ENCODE results near the gene DET1. TPM values are rescaled to one million over a fixed set of nuclear protein-coding genes. Genes with fewer than 3 reads are reported as not detected.

The DET1 gene
- total and polyA plus RNA-seq, 2 donors (not counting 1 experiment from before 2014, with no cell fraction given): 6.7 to 10.1 TPM

DNA sequence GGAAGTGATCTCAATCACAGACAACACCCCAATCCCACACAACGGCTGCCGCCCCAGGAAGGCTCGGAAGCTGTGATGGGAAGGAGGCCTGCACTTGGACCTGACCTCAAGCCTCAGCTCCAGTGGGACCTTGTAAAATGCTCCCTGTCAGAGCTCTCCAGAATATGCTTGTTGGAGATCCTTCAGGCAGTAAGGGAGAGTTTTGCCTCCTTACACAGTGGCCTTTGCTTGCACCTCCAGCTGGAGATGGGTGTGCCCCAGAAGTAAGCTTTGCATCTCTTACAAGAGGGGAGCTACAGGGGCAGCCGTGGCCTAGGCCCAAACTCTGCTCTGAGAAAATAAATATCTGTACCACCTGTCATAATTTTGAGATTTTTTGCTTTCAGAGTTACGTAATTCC is 68.6 kb downstream of the DET1 start:
- no peak for TF ChIP-seq EZH2 (IDR thresholded peaks at IDR 0.05; ENCODE audit: borderline replicate concordance, insufficient read depth, low read depth, low read length, poor library complexity, severe bottlenecking)
- TF ChIP-seq, protein P1, sequence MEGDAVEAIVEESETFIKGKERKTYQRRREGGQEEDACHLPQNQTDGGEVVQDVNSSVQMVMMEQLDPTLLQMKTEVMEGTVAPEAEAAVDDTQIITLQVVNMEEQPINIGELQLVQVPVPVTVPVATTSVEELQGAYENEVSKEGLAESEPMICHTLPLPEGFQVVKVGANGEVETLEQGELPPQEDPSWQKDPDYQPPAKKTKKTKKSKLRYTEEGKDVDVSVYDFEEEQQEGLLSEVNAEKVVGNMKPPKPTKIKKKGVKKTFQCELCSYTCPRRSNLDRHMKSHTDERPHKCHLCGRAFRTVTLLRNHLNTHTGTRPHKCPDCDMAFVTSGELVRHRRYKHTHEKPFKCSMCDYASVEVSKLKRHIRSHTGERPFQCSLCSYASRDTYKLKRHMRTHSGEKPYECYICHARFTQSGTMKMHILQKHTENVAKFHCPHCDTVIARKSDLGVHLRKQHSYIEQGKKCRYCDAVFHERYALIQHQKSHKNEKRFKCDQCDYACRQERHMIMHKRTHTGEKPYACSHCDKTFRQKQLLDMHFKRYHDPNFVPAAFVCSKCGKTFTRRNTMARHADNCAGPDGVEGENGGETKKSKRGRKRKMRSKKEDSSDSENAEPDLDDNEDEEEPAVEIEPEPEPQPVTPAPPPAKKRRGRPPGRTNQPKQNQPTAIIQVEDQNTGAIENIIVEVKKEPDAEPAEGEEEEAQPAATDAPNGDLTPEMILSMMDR (IDR thresholded peaks at IDR 0.05): no peak
- WGBS (ENCODE audit: insufficient coverage): 100% methylated on average over 2 of the region's 5 CpGs
- no peak overlapping the region for H3K4me3 ChIP-seq (ENCODE audit: control extremely low read depth in 1 of 5, extremely low read depth in 1 of 5, insufficient read depth in 1 of 5, low read depth in 2 of 5, low read length in 4 of 5)
- Mint-ChIP-seq H3K27ac (no peak overlapping the region), H3K9me3 (ENCODE audit: insufficient read depth) (no peaks in the 10 kb centered on the region), H3K4me3 (no peak overlapping the region), H3K4me1 (peaks cover 5% of the 10 kb centered on the region), H3K27me3 (no peaks in the 10 kb centered on the region)
- H2AFZ ChIP-seq (ENCODE audit: insufficient read depth, low read depth, low read length, poor library complexity, severe bottlenecking): no peak overlapping the region
- no peak overlapping the region for H3K4me2 ChIP-seq (replicated peaks; ENCODE audit: low read depth, low read length, poor library complexity, severe bottlenecking)
- H3K79me2 ChIP-seq (ENCODE audit: control insufficient read depth, insufficient read depth, low read length): no peaks in the 10 kb centered on the region
- peaks cover 2 to 36% of the 10 kb centered on the region in 2 experiments for H3K36me3 ChIP-seq (replicated peaks in 1 of 2; ENCODE audit: control extremely low read depth in 1 of 2, control insufficient read depth in 1 of 2, extremely low read depth in 1 of 2, insufficient read depth in 2 of 2, low read length in 1 of 2)
- intact Hi-C loops (cut with micrococcal nuclease): loop anchor here (2.0 to 5.0 kb wide), 2 partner anchors 187 to 539 kb away; no protein-coding TSS in a partner anchor
- ChIA-PET POLR2A (interaction anchor here (0.6 kb wide), 1 partner anchor 9 kb away, joined by 6 read pairs; no protein-coding TSS in a partner anchor), CTCF (interaction anchor here (0.9 to 1.4 kb wide), 2 partner anchors 187 to 223 kb away, joined by 3 read pairs; no protein-coding TSS in a partner anchor)
- H3K4me1 ChIP-seq (ENCODE audit: control insufficient read depth in 2 of 2, insufficient read depth in 2 of 2, low read length in 2 of 2): no peaks in the 10 kb centered on the region
- ATAC-seq (ENCODE audit: low read depth) (no peak), DNase-seq (no peak)
- no peak overlapping the region for H3K27ac ChIP-seq (ENCODE audit: low read length in 2 of 2)
- H3K27me3 ChIP-seq (replicated peaks in 1 of 4; ENCODE audit: control extremely low read depth in 1 of 4, control insufficient read depth in 3 of 4, insufficient read depth in 4 of 4, low read length in 3 of 4): no peaks in the 10 kb centered on the region
- H3K9me3 ChIP-seq (ENCODE audit: control extremely low read depth in 1 of 3, control insufficient read depth in 2 of 3, insufficient read depth in 1 of 3, low read length in 2 of 3): no peaks in the 10 kb centered on the region
- no peaks in the 10 kb centered on the region for H4K20me1 ChIP-seq (ENCODE audit: control insufficient read depth, insufficient read depth, low read length, poor library complexity, severe bottlenecking)
- H3K9ac ChIP-seq (ENCODE audit: low read length): no peak overlapping the region

- H4K20me1 ChIP-seq (ENCODE audit: control insufficient read depth, insufficient read depth, low read length, poor library complexity, severe bottlenecking): no peaks in the 10 kb centered on the region
- no peaks in the 10 kb centered on the region for H3K4me1 ChIP-seq (ENCODE audit: control insufficient read depth in 2 of 2, insufficient read depth in 2 of 2, low read length in 2 of 2)
- no peak overlapping the region for H3K9ac ChIP-seq (ENCODE audit: low read length)
- no peak overlapping the region for H3K4me3 Mint-ChIP-seq
- no peaks in the 10 kb centered on the region for H3K9me3 Mint-ChIP-seq (ENCODE audit: insufficient read depth)
- peaks cover 5% of the 10 kb centered on the region for H3K4me1 Mint-ChIP-seq
- H3K4me2 ChIP-seq (replicated peaks; ENCODE audit: low read depth, low read length, poor library complexity, severe bottlenecking): no peak overlapping the region
- ATAC-seq (ENCODE audit: low read depth) (no peak), DNase-seq (no peak)
- WGBS (ENCODE audit: insufficient coverage): 100% methylated on average over 3 of the region's 7 CpGs
- H3K27me3 Mint-ChIP-seq: no peaks in the 10 kb centered on the region
- ChIA-PET CTCF (interaction anchor here (0.7 kb wide), 1 partner anchor 419 kb away, joined by 3 read pairs; the partner anchor contains the start of gene HAPLN3), POLR2A (no interaction called here)
- TF ChIP-seq, protein P1 (IDR thresholded peaks at IDR 0.05): no peak
- TF ChIP-seq EZH2 (IDR thresholded peaks at IDR 0.05; ENCODE audit: borderline replicate concordance, insufficient read depth, low read depth, low read length, poor library complexity, severe bottlenecking): no peak
- H3K36me3 ChIP-seq (replicated peaks in 1 of 2; ENCODE audit: control extremely low read depth in 1 of 2, control insufficient read depth in 1 of 2, extremely low read depth in 1 of 2, insufficient read depth in 2 of 2, low read length in 1 of 2): peaks cover 5 to 41% of the 10 kb centered on the region in 2 experiments
- H3K9me3 ChIP-seq (ENCODE audit: control extremely low read depth in 1 of 3, control insufficient read depth in 2 of 3, insufficient read depth in 1 of 3, low read length in 2 of 3): no peaks in the 10 kb centered on the region
- no peak overlapping the region for H3K27ac Mint-ChIP-seq
- no peak overlapping the region for H3K27ac ChIP-seq (ENCODE audit: low read length in 2 of 2)
- no peaks in the 10 kb centered on the region for H3K79me2 ChIP-seq (ENCODE audit: control insufficient read depth, insufficient read depth, low read length)
- H3K4me3 ChIP-seq (ENCODE audit: control extremely low read depth in 1 of 5, extremely low read depth in 1 of 5, insufficient read depth in 1 of 5, low read depth in 2 of 5, low read length in 4 of 5): no peak overlapping the region
- intact Hi-C loops (cut with micrococcal nuclease): loop anchor here (2.0 to 5.0 kb wide), 2 partner anchors 188 to 540 kb away; no protein-coding TSS in a partner anchor
- H2AFZ ChIP-seq (ENCODE audit: insufficient read depth, low read depth, low read length, poor library complexity, severe bottlenecking): no peak overlapping the region
- no peaks in the 10 kb centered on the region for H3K27me3 ChIP-seq (replicated peaks in 1 of 4; ENCODE audit: control extremely low read depth in 1 of 4, control insufficient read depth in 3 of 4, insufficient read depth in 4 of 4, low read length in 3 of 4)
Measured at GRCh38 chr15:88477126-88477525, 69.4 kb downstream of the DET1 start.
